SIG-M5 treated with dmso at 0.1 percent for 504 hours (cell line): ENCODE measurements around the gene CORO1C.

Experiments used
- DNase-seq: peaks from one replicate; lab custom pipeline; 2025; ENCODE audit not compliant: unreplicated experiment; lab: John Stamatoyannopoulos, UW

The CORO1C gene

GRCh38 chr12:108727868-108728735, 3.2 kb downstream of the CORO1C start:
- DNase-seq = no peak

- no peak for DNase-seq
Observed at GRCh38 chr12:108727161-108727560, 4.2 kb downstream of the CORO1C start.

DNA sequence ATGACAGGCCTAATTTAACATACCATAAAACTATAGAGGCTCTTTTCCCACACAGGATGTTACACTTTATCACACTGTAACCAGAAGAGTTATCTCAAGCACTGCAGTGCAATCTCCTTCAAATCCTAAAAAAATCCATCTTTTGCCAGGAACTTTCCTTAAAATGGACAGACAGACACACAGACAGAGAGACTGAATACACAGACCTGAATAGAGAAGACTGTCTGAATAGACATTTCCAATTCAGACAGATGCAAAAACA, 6.5 kb downstream of the CORO1C start:
- no peak for DNase-seq

DNA sequence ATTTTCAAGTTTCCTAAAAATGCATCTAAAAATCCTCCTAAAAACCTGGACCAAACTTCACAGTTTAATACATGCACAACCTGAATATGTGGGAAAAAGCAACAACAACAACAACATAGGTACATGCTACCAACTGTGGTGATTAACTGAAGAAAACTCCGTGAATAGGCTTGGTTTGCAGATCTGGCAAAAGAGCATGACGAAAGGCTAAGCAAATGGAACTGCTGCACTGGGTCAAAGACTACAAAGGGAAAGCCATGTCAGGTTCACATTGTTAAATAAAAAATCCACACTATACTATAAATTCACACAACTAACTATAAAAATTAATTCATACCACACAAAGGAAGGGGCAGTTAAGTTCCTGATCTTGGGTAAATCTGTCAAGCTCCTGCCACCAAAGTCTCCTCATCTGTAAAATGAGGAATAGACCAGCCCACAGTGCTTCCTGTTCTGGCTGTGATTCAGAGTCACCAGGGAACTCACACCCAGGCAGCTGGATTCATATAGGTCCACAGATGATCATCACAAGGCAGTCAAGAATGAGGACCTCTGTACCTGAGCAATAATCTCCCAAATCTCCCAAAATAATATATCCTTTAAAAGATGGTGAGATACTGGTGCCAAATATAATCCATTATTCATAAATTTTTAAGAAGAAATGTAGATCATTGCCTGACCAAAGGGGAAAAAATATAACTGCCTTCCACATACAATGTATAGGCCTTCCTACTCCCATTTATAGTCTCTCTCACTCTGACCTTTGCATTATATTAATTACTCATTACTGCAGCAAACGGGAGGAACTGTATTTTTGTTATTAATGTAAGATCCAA, 7.0 kb downstream of the CORO1C start:
- DNase-seq = peak; percentile 76

- peak; percentile 90 for DNase-seq
Observed at GRCh38 chr12:108722992-108723766, 8.1 kb downstream of the CORO1C start.

GRCh38 chr12:108722463-108722862, 8.9 kb downstream of the CORO1C start:
- no peak for DNase-seq

DNA sequence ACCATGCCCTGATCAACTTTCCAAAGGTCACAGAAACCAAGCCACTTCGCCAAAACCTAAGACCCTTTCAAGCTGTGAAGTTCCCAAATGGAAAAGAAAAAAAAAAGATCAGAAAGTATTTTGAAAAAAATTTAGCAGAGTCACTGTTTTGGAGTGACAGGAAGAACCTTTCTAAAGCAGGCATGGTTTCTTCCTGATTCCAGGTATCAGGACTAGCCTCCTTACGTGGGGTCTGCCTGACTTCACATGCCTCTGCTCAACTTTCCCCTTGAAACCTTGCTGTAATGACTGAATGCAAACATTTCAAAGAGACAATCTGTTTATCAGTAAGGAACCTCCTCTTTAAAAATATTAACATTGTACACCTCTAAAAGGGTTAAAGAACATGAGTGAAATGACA, 9.5 kb downstream of the CORO1C start:
- no peak for DNase-seq

DNA sequence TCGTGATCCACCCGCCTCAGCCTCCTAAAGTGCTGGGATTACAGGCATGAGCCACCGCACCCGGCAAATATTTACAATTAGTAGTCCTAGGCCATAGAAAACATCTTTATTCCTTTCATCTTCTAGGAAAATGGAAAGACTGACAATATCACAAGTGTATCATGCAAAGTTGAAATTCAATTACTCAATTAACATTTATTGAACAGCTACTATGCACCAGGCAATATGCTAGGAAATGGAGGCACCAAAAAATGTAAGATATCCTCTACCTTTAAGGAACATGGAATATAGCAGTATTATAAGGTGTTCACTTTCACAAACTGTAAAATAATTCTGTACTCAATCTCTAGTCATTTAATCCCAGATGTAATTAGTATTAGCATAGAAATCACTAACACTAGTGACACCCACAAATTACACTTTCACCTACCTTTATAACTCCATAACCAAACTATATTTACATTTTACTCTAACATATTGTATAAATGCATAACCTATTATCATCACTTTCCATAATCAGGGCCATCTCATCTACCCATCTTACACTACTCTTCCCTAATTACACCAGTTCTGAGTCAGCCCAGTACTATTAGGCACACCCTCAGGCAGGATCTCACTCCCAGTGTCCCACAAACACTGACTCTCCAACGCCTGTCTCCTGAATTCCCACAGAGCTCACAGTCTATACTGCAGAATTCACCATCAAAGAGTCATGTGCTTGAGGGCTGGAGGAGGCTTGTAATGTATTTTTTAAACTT, 10.4 kb downstream of the CORO1C start:
- no peak for DNase-seq

DNA sequence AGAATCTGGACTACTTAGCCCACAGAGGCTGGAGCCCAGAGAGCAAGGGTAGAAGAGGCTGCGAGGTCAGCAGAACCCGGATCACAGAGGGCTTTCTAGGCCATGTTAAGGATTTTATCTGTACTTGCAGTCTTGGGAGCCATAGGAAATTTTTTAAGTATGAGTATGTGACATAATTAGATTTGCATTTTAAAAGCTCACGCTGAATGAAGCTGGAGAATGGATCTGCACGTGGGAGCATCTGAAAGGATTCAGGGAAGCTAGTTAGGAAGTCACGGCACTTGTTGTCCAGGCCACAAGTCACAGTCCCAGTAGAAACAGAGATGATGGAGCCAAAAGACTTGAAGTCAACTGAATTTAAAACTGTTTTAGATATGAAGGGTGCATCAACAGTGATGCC, 14.1 kb downstream of the CORO1C start:
- no peak for DNase-seq

DNA sequence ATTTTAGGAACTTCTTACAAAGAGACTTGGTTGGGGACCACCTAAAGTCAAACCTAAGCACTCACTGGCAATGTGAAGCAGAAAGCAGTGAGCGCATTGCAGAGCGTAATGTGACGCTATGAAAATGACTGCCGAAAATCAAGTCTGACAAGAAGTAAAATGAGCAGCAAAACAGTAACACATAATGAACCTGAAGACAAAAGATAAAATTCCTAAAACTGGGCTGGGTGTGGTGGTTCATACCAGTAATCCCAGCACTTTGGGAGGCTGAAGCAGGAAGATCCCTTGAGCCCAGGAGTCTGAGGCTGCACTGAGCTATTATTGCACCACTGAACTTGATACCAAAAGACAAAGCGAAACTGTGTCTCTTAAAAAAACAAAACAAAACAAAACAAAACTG, 16.5 kb downstream of the CORO1C start:
- no peak for DNase-seq

DNA sequence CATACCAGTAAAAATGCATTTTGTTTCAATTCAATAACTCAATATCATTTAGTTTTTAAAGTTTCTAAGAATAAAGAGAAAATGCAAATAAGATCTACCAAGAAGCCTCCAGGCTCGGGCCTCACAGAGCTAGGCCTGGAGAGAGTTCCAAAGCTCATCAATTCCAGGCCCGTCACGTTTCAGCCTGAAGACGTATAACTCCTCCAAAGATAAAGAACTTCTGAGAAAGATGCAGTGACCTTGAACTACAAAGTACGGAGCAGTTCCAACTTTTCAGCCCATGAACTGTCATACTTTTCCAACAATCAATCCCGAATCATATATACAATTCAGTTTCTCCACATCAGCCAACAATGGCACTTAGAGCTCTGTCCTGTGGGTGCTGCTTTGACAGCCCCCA, 17.8 kb downstream of the CORO1C start:
- no peak for DNase-seq

DNA sequence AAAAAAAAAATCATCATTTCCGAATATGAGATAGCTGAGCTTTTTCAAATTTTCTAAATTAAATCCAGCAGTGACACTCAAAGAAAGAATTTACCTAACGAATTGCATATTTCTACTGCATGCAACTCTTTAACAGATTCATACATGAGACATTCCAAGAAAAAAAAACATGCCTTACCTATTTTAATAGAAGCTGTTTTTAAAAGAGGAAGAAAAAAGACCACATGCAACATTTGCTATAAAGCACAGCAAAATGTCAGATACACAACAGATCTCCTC, 18.5 kb downstream of the CORO1C start:
- DNase-seq = no peak

GRCh38 chr12:108712165-108712924, 19.0 kb downstream of the CORO1C start:
- peak; percentile 67 for DNase-seq

- no peak for DNase-seq
Observed at GRCh38 chr12:108711489-108712164, 19.7 kb downstream of the CORO1C start.

- DNase-seq = no peak
Observed at GRCh38 chr12:108709697-108710096, 21.6 kb downstream of the CORO1C start.

DNA sequence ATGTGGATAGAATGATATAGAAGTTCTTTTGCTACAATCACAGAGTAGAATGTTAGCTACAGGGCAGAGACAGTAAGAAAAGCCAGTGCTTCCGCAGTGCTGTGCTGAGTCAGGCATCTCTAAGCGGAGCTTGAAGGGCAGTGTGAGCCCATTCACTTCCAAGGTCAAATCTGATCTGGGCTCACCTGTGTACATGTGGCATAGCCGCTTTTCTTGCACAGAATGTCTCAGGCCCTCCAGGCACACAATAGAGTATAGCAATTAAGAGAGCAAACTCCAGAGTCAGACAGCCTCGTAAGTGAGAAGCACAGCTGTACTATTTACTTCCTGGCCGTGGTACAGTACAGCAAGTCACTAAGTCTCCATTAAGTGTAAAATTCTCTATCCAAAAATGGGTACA, 26.8 kb downstream of the CORO1C start:
- no peak for DNase-seq

DNA sequence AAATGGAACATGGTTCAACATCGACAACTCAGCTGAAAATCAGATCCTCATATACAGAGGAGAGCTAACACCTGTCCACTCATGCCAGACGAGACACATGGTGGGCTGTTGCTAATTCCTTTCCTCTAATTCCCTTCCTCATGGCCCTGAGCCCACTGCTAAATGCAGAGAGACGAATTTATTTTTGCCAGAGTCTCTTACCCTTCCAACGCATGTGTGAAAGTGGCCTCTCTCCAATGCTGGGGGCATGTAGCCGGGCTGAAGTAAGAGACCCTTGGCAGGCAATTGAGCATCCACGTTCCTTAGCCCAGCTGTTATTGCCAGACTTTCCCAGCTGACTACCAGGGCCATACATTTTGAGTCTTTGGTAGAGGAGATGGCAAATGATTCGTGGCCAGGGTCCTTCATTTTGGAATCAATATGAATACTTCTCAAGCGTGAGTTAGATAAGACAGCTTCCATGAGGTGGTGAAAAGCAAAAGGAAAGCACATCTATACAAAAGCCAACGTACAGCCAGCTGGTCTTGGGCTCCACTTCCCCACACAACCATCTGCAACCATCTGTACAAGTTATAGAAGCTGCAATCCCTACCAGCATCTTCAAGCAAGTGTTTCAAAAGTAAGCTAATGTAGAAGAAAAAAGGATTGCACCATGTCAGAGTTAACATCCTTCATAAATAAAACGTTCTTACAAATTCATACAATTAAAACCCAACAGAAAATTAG, 28.6 kb downstream of the CORO1C start:
- DNase-seq = no peak

- DNase-seq = no peak
Observed at GRCh38 chr12:108701779-108702441, 29.4 kb downstream of the CORO1C start.
